Right atrium auricular region (tissue), 2 donors: ENCODE results near the gene SAMD11. TPM values are rescaled to one million over a fixed set of nuclear protein-coding genes. Genes with fewer than 3 reads are reported as not detected.
"Not testable (repeated sequence)": the region's sequence is repeated elsewhere in the genome, so short reads cannot be mapped to it uniquely, and the experiment has no call there.

Source experiments
- DNase-seq: peaks from one replicate; pipeline ENCODE4 v3.0.0-alpha.2; 2019; ENCODE audit warnings: low spot score
- H3K27ac ChIP-seq, 2 donors: fragments of 200-600 bp; sonication (generic); 1 replicate in 1 of 2; 2 replicates in 1 of 2; pipeline ENCODE4 v1.5.1; 2016 to 2019
- H3K27me3 ChIP-seq, 2 donors: fragments of 200-600 bp; sonication (generic); one replicate each; pipeline versions ENCODE4 v1.5.1 to v1.6.0; 2017 to 2019
- H3K36me3 ChIP-seq: fragments of 200-600 bp; sonication (generic); one replicate; pipeline ENCODE4 v1.5.1; 2016
- H3K4me1 ChIP-seq, 2 donors: fragments of 200-600 bp; sonication (generic); one replicate each; pipeline versions ENCODE4 v1.5.1 to v1.6.0; 2017 to 2019
- H3K4me3 ChIP-seq, 2 donors: fragments of 200-600 bp; sonication (generic); 1 replicate in 1 of 2; 2 replicates in 1 of 2; pipeline ENCODE4 v1.5.1; 2017 to 2019; ENCODE audit warnings: mild to moderate bottlenecking in 1 of 2, moderate library complexity in 1 of 2
- H3K9me3 ChIP-seq, 2 donors: fragments of 200-600 bp; sonication (generic); one replicate each; pipeline ENCODE4 v1.5.1; 2019
- total RNA-seq, 2 donors: library from RNA; depleted of rRNA; stranded (reverse); fragments of >200 nt; gene quantifications; one replicate each; pipeline ENCODE4 v1.1.0, GENCODE V29; 2016
- TF ChIP-seq, protein P1 (sequence below), 2 donors: fragments of 200-600 bp; sonication (generic); IDR thresholded peaks; one replicate each; pipeline ENCODE4 v1.5.1; 2019; ENCODE audit warnings: antibody characterized with exemption in 2 of 2

Gene SAMD11
- total RNA-seq, 2 donors from 2014 or later = 2.7 to 6.4 TPM

GRCh38 chr1:985126-985525 lies 61.4 kb downstream of the SAMD11 start:
- DNase-seq = no peak
- peaks cover 0 to 23% of the 10 kb centered on the region in 2 donors for H3K4me1 ChIP-seq
- H3K36me3 ChIP-seq = no peaks in the 10 kb centered on the region
- H3K27ac ChIP-seq = no peak overlapping the region
- no peak overlapping the region for H3K4me3 ChIP-seq
- no peaks in the 10 kb centered on the region for H3K27me3 ChIP-seq
- no peaks in the 10 kb centered on the region for H3K9me3 ChIP-seq
- TF ChIP-seq, protein P1, sequence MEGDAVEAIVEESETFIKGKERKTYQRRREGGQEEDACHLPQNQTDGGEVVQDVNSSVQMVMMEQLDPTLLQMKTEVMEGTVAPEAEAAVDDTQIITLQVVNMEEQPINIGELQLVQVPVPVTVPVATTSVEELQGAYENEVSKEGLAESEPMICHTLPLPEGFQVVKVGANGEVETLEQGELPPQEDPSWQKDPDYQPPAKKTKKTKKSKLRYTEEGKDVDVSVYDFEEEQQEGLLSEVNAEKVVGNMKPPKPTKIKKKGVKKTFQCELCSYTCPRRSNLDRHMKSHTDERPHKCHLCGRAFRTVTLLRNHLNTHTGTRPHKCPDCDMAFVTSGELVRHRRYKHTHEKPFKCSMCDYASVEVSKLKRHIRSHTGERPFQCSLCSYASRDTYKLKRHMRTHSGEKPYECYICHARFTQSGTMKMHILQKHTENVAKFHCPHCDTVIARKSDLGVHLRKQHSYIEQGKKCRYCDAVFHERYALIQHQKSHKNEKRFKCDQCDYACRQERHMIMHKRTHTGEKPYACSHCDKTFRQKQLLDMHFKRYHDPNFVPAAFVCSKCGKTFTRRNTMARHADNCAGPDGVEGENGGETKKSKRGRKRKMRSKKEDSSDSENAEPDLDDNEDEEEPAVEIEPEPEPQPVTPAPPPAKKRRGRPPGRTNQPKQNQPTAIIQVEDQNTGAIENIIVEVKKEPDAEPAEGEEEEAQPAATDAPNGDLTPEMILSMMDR (IDR thresholded peaks at IDR 0.05) = no peak

GRCh38 chr1:988061-988460 lies 64.3 kb downstream of the SAMD11 start:
- peaks cover 0 to 11% of the 10 kb centered on the region in 2 donors for H3K9me3 ChIP-seq

DNA sequence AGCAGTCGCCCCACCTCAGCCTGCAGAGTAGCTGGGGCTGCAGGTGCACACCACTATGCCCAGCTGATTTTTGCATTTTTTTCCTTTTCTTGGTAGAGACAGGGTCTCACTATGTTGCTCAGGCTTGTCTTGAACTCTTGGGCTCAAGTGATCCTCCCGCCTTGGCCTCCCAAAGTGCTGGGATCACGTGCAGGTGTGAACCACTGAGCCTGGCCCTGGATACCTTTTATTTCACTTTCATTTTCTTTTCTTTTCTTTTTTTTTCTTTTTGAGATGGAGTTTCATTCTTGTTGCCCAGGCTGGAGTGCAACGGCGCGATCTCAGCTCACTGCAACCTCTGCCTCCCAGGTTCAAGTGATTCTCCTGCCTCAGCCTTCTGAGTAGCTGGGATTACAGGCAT lies 67.6 kb downstream of the SAMD11 start:
- H3K9me3 ChIP-seq = peaks cover 0 to 11% of the 10 kb centered on the region in 2 donors
- not testable (repeated sequence) for H3K4me3 ChIP-seq, H3K27me3 ChIP-seq, H3K4me1 ChIP-seq, H3K27ac ChIP-seq, H3K36me3 ChIP-seq, DNase-seq

More at GRCh38 chr1:988061-988460, 64.3 kb downstream of the SAMD11 start:
- H3K27ac ChIP-seq, H3K4me1 ChIP-seq, H3K36me3 ChIP-seq, H3K27me3 ChIP-seq, DNase-seq, H3K4me3 ChIP-seq: not testable (repeated sequence)

GRCh38 chr1:991895-992294 lies 68.2 kb downstream of the SAMD11 start:
- TF ChIP-seq, protein P1 (IDR thresholded peaks at IDR 0.05) = no peak
- Histone ChIP-seq H3K27ac (no peak overlapping the region), H3K27me3 (no peaks in the 10 kb centered on the region), H3K4me1 (no peaks in the 10 kb centered on the region), H3K36me3 (no peaks in the 10 kb centered on the region), H3K4me3 (no peak overlapping the region), H3K9me3 (peaks cover 0 to 11% of the 10 kb centered on the region in 2 donors)
- DNase-seq = no peak

GRCh38 chr1:992362-992761 lies 68.6 kb downstream of the SAMD11 start:
- no peak overlapping the region for H3K27ac ChIP-seq
- H3K27me3 ChIP-seq = no peaks in the 10 kb centered on the region
- TF ChIP-seq, protein P1 (IDR thresholded peaks at IDR 0.05) = no peak
- no peaks in the 10 kb centered on the region for H3K36me3 ChIP-seq
- DNase-seq = no peak
- no peak overlapping the region for H3K4me3 ChIP-seq
- peaks cover 0 to 11% of the 10 kb centered on the region in 2 donors for H3K9me3 ChIP-seq
- no peaks in the 10 kb centered on the region for H3K4me1 ChIP-seq

DNA sequence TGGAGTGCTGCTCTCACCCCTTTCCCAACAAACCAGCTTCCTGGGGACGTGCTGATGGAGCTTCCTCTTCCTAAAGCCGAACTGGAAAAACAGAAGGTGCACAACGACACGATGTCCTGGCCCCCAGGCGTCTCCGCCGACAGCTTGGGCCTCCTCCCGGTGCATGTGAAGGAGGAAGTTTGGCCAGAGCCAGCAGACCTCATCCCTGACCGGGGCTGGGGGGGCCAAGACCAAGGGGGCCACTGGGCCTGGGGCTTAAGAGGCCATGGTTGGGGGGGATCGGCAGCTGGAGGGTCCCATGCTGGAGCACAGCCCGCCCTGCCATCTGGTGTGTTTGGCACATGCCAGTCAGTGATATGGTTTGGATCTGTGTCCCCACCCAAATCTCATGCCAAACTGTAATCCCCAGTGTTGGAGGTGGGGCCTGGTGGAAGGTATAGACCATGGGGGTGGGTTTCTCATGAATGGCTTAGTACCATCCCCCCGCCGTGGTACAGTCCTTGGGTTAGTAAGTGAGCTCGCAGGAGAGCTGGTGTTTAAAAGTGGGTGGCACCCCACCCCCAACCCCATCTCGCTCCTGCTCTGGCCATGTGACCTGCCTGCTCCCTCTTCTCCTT lies 69.8 kb downstream of the SAMD11 start:
- Histone ChIP-seq H3K9me3 (peaks cover 0 to 11% of the 10 kb centered on the region in 2 donors), H3K4me3 (no peak overlapping the region), H3K27me3 (no peaks in the 10 kb centered on the region), H3K27ac (no peak overlapping the region), H3K36me3 (no peaks in the 10 kb centered on the region), H3K4me1 (peaks cover 0 to 10% of the 10 kb centered on the region in 2 donors)
- DNase-seq = no peak
- TF ChIP-seq, protein P1 (IDR thresholded peaks at IDR 0.05) = no peak

Other genes starting within 250 kb of the SAMD11 start
- not detected for gene OR4F16, start 237.3 kb upstream of the SAMD11 start, total RNA-seq
- 10 to 100 TPM; 29.5 to 38.8 TPM for gene NOC2L, start 35.3 kb downstream of the SAMD11 start, total RNA-seq
- gene KLHL17, start 36.7 kb downstream of the SAMD11 start, total RNA-seq = 1 to 10 TPM; 2.4 to 2.9 TPM
- under 1 TPM in 1 of 2 donors, not detected in 1; 0.59 TPM for gene PLEKHN1, start 42.6 kb downstream of the SAMD11 start, total RNA-seq
- gene PERM1, start 58.2 kb downstream of the SAMD11 start, total RNA-seq = 10 to 100 TPM; 22.0 to 61.8 TPM
- gene HES4, start 76.2 kb downstream of the SAMD11 start, total RNA-seq = 10 to 100 TPM; 31.8 to 68.4 TPM
- gene ISG15, start 89.6 kb downstream of the SAMD11 start, total RNA-seq = 10 to 100 TPM; 26.8 to 32.2 TPM
- 10 to 100 TPM; 22.5 to 27.9 TPM for gene AGRN, start 96.2 kb downstream of the SAMD11 start, total RNA-seq
- gene RNF223, start 150.4 kb downstream of the SAMD11 start, total RNA-seq = not detected
- gene C1orf159, start 192.2 kb downstream of the SAMD11 start, total RNA-seq = 1 to 10 TPM; 4.4 to 4.6 TPM
- not detected for gene TTLL10, start 250.0 kb downstream of the SAMD11 start, total RNA-seq